Glutamatergic neuron (in vitro differentiated cells): ENCODE measurements around the gene ARL5B. TPM values are rescaled to one million over a fixed set of nuclear protein-coding genes. Genes with fewer than 3 reads are reported as not detected.

Experiments used
- DNase-seq: peaks from one replicate; pipeline ENCODE4 v3.0.0; 2022
- H3K27ac Mint-ChIP-seq: one replicate; pipeline ENCODE4 v1.8.0; 2020; ENCODE audit warnings: mild to moderate bottlenecking, mixed read lengths, inconsistent platforms; ENCODE audit not compliant: unreplicated experiment
- H3K27me3 Mint-ChIP-seq: one replicate; pipeline ENCODE4 v1.8.0; 2020; ENCODE audit warnings: mild to moderate bottlenecking, moderate library complexity, mixed read lengths, inconsistent platforms; ENCODE audit not compliant: unreplicated experiment
- H3K36me3 Mint-ChIP-seq: one replicate; pipeline ENCODE4 v1.8.0; 2020; ENCODE audit warnings: mild to moderate bottlenecking, mixed read lengths, inconsistent platforms; ENCODE audit not compliant: unreplicated experiment
- H3K4me1 Mint-ChIP-seq: one replicate; pipeline ENCODE4 v1.8.0; 2020; ENCODE audit warnings: mild to moderate bottlenecking, low read depth, mixed read lengths, inconsistent platforms; ENCODE audit not compliant: unreplicated experiment
- H3K4me3 Mint-ChIP-seq: one replicate; pipeline ENCODE4 v1.8.0; 2020; ENCODE audit warnings: mild to moderate bottlenecking, mixed read lengths, inconsistent platforms; ENCODE audit not compliant: unreplicated experiment
- H3K9me3 Mint-ChIP-seq: one replicate; pipeline ENCODE4 v1.8.0; 2020; ENCODE audit warnings: mild to moderate bottlenecking, moderate library complexity, mixed read lengths, inconsistent platforms; ENCODE audit not compliant: unreplicated experiment
- CTCF ChIP-seq: fragments of 200-600 bp; sonication (generic); IDR thresholded peaks from one replicate; pipeline ENCODE4 v1.5.0; 2021; ENCODE audit not compliant: partially characterized antibody, unreplicated experiment
- total RNA-seq: library from RNA; stranded (reverse); fragmentation: NEBNext Ultra II Directional; extraction: Animal tissue kit (Norgen Biotek cat#: 25700); gene quantifications from one replicate; pipeline ENCODE4 v1.2.1, GENCODE V29; 2021; ENCODE audit not compliant: unreplicated experiment

Gene ARL5B
- total RNA-seq, 1 donor from 2014 or later, result 41.4 TPM

- Mint-ChIP-seq H3K36me3 (no peaks in the 10 kb centered on the region), H3K4me1 (peaks cover 11% of the 10 kb centered on the region), H3K27me3 (peaks cover 2% of the 10 kb centered on the region)
Observed at GRCh38 chr10:18650404-18650997, 8.7 kb upstream of the ARL5B start.

GRCh38 chr10:18651324-18652007 lies 7.8 kb upstream of the ARL5B start, which contains the start of gene NSUN6:
Gene NSUN6 (minus strand): TSS chr10:18651587. CDS start chr10:18651203, 384 bp downstream.
- peaks cover 3% of the 10 kb centered on the region for H3K9me3 Mint-ChIP-seq
- TF ChIP-seq CTCF, result no peak
- peak; percentile 92 for DNase-seq
- H3K27me3 Mint-ChIP-seq, result peaks cover 2% of the 10 kb centered on the region
- H3K27ac Mint-ChIP-seq, result peak within 1 kb of the TSS; percentile 97
- peaks cover 11% of the 10 kb centered on the region for H3K4me1 Mint-ChIP-seq
- peak within 1 kb of the TSS; percentile 97 for H3K4me3 Mint-ChIP-seq
- H3K36me3 Mint-ChIP-seq, result no peaks in the 10 kb centered on the region

More at GRCh38 chr10:18650404-18650997, 8.7 kb upstream of the ARL5B start:
- no peak for DNase-seq
- Mint-ChIP-seq H3K27ac (peak overlapping the region; percentile 97), H3K4me3 (peak overlapping the region; percentile 97), H3K9me3 (peaks cover 3% of the 10 kb centered on the region)
- TF ChIP-seq CTCF, result no peak

- no peak for DNase-seq
- H3K27me3 Mint-ChIP-seq, result peaks cover 2% of the 10 kb centered on the region
- TF ChIP-seq CTCF, result no peak
- peaks cover 3% of the 10 kb centered on the region for H3K9me3 Mint-ChIP-seq
- H3K36me3 Mint-ChIP-seq, result no peaks in the 10 kb centered on the region
- peaks cover 11% of the 10 kb centered on the region for H3K4me1 Mint-ChIP-seq
- peak overlapping the region; percentile 97 for H3K4me3 Mint-ChIP-seq
- no peak overlapping the region for H3K27ac Mint-ChIP-seq
Observed at GRCh38 chr10:18653112-18653511, 6.1 kb upstream of the ARL5B start.

- H3K36me3 Mint-ChIP-seq, result no peaks in the 10 kb centered on the region
- no peak overlapping the region for H3K27ac Mint-ChIP-seq
- TF ChIP-seq CTCF, result no peak
- H3K27me3 Mint-ChIP-seq, result peaks cover 8% of the 10 kb centered on the region
- no peak for DNase-seq
- H3K4me3 Mint-ChIP-seq, result no peak overlapping the region
- peaks cover 8% of the 10 kb centered on the region for H3K9me3 Mint-ChIP-seq
- peaks cover 12% of the 10 kb centered on the region for H3K4me1 Mint-ChIP-seq
Observed at GRCh38 chr10:18656724-18657123, 2.5 kb upstream of the ARL5B start.
